ENCODE measurements around the gene SHH. TPM values are rescaled to one million over a fixed set of nuclear protein-coding genes. Genes with fewer than 3 reads are reported as not detected.
A peak's percentile ranks its signal among the peaks of the same experiment; 100 is the strongest.
"Not testable (repeated sequence)": the region's sequence is repeated elsewhere in the genome, so short reads cannot be mapped to it uniquely, and the experiment has no call there.

Gene SHH
- total RNA-seq, 2 donors from 2014 or later = not detected

GRCh38 chr7:155844019-155844453 lies 31.8 kb upstream of the SHH start:
- peak; percentile 66 for DNase-seq (ENCODE audit: low spot score)
- intact Hi-C loops (cut with DNase I) = no loop called here

DNA sequence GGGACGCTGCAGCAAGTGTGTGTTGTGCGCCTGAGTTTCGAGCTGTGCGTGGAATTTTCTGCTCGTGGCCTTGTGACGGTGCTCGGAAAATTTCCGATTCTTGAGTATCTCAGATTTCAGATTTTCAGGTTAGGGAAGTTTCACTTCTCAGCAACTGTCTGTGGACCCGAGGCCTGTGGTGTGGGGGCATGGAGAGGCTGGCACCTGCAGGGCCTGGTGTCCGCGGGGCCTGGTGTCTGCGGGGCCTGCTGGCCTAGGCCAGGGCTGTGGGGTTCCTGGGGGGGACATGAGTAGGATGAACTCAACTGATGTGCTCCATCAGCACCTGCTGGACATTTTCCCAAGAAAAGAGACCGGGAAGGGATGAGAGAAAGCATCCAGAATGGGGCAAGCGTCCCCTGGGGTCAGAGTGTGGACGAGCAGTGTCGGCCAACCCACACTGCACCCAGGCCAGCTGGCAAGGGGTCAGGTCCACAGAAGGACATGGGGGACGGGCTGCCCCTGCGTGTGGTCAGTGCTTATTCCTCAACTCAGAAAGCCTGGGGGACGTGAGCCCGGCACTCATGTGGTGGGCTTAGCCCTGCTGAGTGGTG lies 31.3 kb upstream of the SHH start:
- peak; percentile 65 for DNase-seq (ENCODE audit: low spot score)
- intact Hi-C loops (cut with DNase I) = no loop called here

GRCh38 chr7:155842496-155843265 lies 30.4 kb upstream of the SHH start:
- DNase-seq (ENCODE audit: low spot score) = peak; percentile 68
- intact Hi-C loops (cut with DNase I) = no loop called here

DNA sequence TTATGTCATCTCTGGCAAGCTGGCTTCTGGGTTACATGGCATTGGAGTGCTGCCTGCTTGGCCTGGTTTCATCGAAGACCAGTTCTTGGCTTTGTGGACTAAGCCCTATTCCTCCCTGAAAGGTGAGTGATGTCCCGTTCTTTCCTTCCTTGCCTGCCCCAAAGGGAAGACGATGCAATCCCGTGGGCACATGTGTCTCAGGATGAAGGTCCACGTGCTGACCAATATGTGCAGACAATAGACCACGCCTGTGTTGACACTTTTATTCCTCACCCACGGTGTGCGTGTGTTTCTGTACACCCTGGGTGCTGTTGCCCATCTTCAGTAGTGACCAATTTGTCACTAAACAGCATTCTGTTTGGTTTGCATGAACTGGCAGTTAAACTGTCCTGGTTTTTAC lies 28.6 kb upstream of the SHH start:
- intact Hi-C loops (cut with DNase I) = no loop called here

GRCh38 chr7:155840262-155840885 lies 28.1 kb upstream of the SHH start:
- intact Hi-C loops (cut with DNase I) = no loop called here
- DNase-seq (ENCODE audit: low spot score) = no peak

More for the DNA sequence above, 28.6 kb upstream of the SHH start:
- DNase-seq (ENCODE audit: low spot score) = peak; percentile 32

- intact Hi-C loops (cut with DNase I) = no loop called here
- DNase-seq (ENCODE audit: low spot score) = peak; percentile 9
These were observed 27.2 kb upstream of the SHH start for GRCh38 chr7:155839461-155839860.

DNA sequence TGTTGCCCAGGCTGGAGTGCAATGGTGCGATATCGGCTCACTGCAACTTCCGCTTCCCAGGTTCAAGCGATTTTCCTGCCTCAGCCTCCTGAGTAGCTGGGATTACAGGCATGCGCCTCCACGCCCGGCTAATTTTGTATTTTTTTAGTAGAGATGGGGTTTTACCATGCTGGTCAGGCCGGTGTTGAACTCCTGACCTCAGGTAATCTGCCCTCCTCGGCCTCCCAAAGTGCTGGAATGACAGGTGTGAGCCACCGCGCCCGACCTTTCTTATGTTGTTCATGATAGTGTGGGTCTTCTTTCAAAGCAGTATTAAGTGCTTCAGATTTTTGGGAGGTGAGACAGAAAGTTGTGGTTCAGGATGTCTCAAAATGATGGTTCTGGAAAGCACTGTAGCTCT lies 26.0 kb upstream of the SHH start:
- intact Hi-C loops (cut with DNase I) = not testable (repeated sequence)
- peak; percentile 64 for DNase-seq (ENCODE audit: low spot score)

DNA sequence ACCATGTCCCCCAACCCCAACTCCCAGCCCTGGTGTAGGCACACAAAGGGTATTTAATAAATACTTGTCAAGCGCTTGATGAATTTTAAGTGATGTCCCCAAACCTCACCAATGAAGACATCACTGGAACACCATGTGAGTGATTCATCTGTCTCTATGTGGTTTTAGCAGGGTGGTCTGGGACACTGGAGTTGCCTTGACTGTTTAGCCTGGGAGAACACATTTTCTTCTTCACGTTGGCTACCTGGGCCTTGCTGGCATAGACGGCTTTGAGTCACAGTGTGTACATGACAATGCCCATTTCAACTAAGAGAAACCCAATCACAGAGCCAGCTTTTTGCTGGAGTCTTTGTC lies 24.8 kb upstream of the SHH start:
- peak; percentile 20 for DNase-seq (ENCODE audit: low spot score)
- intact Hi-C loops (cut with DNase I) = no loop called here

DNA sequence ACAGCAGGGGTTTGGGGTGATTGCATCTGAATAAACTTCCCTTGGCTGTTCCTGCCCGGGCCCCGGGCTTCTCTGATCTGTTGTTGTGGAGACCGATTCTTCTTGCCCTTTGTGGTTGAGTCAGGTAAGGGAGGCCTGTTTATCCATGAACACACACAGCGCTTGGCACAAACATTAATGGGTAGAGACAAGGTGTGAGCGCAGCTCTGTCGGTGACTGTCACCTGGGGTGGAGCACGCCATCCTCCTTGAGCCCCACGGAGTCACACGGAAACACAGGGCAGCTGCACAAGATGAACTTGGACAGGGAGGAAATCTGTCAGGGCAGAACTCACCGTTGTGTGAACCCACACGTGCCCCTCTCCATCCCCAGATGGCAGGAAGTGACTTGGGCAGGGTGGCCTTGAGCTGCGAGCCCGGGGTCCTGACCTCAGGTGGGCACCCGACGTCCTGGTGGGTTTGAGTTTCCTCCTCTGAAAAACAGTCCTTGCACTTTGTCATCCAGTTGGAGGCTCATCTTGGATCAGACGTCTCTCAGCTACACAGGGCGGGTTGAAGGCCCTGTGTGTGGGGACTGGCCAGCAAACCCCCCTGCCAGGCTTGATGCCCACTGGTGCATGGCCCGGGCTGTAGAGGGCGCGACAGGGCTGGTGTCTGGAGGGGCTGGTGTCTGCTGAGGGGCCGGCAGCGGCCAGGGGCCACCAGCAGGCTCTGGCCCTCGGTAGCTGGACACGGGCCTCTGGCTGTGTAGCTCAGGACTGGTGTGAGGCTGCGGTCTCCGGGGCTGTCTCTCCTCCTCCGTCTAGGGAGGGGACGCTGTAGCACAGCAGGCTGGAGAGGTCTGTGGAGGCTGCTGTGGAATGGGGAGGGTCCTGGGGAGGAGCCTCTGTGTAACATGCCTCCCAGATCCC lies 24.2 kb upstream of the SHH start:
- DNase-seq (ENCODE audit: low spot score) = peak; percentile 72
- intact Hi-C loops (cut with DNase I) = no loop called here

GRCh38 chr7:155835446-155836215 lies 23.4 kb upstream of the SHH start:
- intact Hi-C loops (cut with DNase I) = no loop called here
- peak; percentile 61 for DNase-seq (ENCODE audit: low spot score)

GRCh38 chr7:155834486-155835048 lies 22.3 kb upstream of the SHH start:
- intact Hi-C loops (cut with DNase I) = no loop called here
- DNase-seq (ENCODE audit: low spot score) = peak; percentile 73

- DNase-seq (ENCODE audit: low spot score) = peak; percentile 63
- intact Hi-C loops (cut with DNase I) = no loop called here
These were observed 21.4 kb upstream of the SHH start for GRCh38 chr7:155833651-155834050.

GRCh38 chr7:155832581-155832981 lies 20.3 kb upstream of the SHH start:
- intact Hi-C loops (cut with DNase I) = no loop called here
- peak; percentile 59 for DNase-seq (ENCODE audit: low spot score)

DNA sequence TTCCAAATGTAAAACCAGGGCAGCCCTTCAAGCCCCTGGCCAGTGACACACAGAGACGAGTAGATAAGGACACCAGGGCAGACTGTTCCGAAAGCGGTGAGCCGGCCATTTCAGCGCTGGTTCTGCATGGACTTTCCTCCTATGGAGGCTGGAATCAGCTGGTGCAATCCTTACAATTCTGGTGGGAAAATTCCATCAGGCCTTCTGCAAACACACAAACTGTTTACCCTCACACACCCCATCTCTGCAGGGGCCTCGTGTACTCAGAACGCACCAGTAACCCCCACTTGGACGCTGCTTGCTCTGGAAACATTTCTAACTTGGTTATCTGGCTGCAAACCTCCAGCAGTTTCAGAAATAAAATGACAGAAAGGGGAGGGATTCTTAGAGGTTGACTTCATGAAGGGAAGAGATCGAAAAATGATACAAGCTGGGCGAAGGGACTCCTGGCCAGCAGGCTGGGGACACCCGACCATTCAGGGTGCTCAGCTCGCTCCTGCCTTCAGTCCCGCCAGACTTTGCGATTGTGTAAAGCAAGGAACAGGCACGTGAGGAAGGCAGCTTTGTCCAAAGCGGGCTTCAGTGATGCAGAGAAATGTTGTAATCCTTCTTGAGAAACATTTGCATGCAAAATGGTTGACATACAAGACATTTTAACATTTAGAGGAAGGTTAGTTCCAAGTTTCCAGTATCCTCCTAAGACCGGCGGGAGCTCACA lies 19.7 kb upstream of the SHH start:
- intact Hi-C loops (cut with DNase I) = no loop called here
- peak; percentile 68 for DNase-seq (ENCODE audit: low spot score)

DNA sequence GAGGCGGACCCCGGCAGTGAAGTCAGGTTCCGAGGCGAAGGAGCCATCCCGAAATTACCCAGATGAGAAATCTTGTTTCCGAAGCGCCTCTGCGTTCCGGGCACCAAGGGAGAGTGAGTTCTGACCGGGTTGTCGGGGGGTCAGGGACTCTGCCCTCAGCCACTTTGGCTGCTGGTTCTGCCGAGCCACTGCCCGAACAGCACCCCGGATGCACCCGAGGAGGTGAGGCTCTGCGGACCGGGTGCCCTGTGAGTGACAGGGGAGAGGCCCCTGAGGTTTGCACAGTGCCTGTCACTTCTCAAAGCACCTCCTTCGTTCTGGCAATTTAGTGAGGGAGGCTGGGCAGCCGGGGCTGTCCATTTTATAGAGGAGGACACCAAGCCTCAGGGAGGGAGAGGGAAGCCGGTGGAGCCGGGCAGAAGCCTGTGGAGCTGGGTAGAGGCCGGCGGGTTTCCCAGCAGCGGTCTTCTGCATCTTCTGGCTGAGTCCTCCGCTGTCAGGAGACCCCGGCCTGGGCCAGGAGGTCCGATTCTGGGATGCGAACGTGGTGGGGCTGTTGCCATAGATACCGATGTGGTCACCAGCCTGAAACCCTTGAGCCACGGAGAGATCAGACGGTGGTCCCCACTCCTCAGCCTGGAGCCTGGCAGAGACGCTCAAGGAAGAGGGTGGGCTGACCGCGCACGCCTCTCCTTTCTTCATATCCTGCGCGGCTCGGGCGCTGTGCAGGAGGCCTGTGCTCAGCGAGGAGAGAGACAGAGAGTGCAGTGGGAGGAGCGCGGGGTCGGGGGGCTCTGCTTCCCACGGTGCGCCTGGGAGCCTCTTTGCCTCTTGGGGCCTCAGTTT lies 18.9 kb upstream of the SHH start:
- peak; percentile 51 for DNase-seq (ENCODE audit: low spot score)
- intact Hi-C loops (cut with DNase I) = no loop called here

- intact Hi-C loops (cut with DNase I) = no loop called here
- peak; percentile 26 for DNase-seq (ENCODE audit: low spot score)
These were observed 17.7 kb upstream of the SHH start for GRCh38 chr7:155829796-155830470.

GRCh38 chr7:155825336-155825735 lies 13.1 kb upstream of the SHH start:
- DNase-seq (ENCODE audit: low spot score) = no peak

More at GRCh38 chr7:155825336-155825735, 13.1 kb upstream of the SHH start:
- intact Hi-C loops (cut with DNase I) = no loop called here

All from posterior vena cava (tissue), 2 donors.